ENCODE results near the gene DOCK11. TPM values are rescaled to one million over a fixed set of nuclear protein-coding genes. Genes with fewer than 3 reads are reported as not detected.

Gene DOCK11
- total RNA-seq, 3 donors from 2014 or later = 4.5 to 31.6 (median 8.4) TPM

- TF ChIP-seq CTCF (IDR thresholded peaks at IDR 0.05) = no peak
- intact Hi-C loops (cut with DNase I, micrococcal nuclease) = no loop called here
- H3K9me3 ChIP-seq = no peaks in the 10 kb centered on the region
- no peak overlapping the region for H3K4me3 ChIP-seq
- no peak for DNase-seq
- no peaks in the 10 kb centered on the region for H3K4me1 ChIP-seq (ENCODE audit: low read depth)
- no peak for ATAC-seq
- no peaks in the 10 kb centered on the region for H3K36me3 ChIP-seq (ENCODE audit: low read depth)
Observed at GRCh38 chrX:118564498-118564897, 68.9 kb downstream of the DOCK11 start.

DNA sequence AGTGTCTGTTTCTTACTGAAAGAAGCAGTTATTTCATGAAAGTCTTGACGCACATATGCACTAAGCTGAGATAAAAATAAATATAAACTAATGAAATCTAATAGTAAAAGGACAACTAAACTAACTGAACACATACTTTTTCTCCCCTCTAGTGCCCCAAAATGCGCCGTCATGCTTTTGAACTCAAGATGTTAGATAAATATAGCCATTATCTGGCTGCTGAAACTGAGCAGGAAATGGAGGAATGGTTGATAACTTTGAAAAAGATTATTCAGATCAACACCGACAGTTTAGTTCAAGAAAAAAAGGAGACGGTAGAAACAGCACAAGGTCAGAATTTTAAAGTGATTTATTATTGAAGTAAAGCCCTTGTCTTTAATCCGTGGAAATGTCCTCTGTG lies 70.2 kb downstream of the DOCK11 start:
- Histone ChIP-seq H3K9me3 (no peaks in the 10 kb centered on the region), H3K4me1 (ENCODE audit: low read depth) (no peaks in the 10 kb centered on the region), H3K4me3 (no peak overlapping the region), H3K36me3 (ENCODE audit: low read depth) (no peaks in the 10 kb centered on the region)
- intact Hi-C loops (cut with DNase I, micrococcal nuclease) = no loop called here
- no peak for ATAC-seq
- no peak for TF ChIP-seq CTCF (IDR thresholded peaks at IDR 0.05)
- no peak for DNase-seq

- Histone ChIP-seq H3K9me3 (no peaks in the 10 kb centered on the region), H3K4me1 (ENCODE audit: low read depth) (no peaks in the 10 kb centered on the region), H3K4me3 (no peak overlapping the region), H3K36me3 (ENCODE audit: low read depth) (no peaks in the 10 kb centered on the region)
- no peak for TF ChIP-seq CTCF (IDR thresholded peaks at IDR 0.05)
- no peak for ATAC-seq
- intact Hi-C loops (cut with DNase I, micrococcal nuclease) = no loop called here
- DNase-seq = no peak
Observed at GRCh38 chrX:118566359-118566758, 70.7 kb downstream of the DOCK11 start.

GRCh38 chrX:118569676-118570075 lies 74.1 kb downstream of the DOCK11 start:
- intact Hi-C loops (cut with DNase I, micrococcal nuclease) = no loop called here
- TF ChIP-seq CTCF (IDR thresholded peaks at IDR 0.05) = no peak
- H3K4me1 ChIP-seq (ENCODE audit: low read depth) = no peaks in the 10 kb centered on the region
- DNase-seq (no peak), ATAC-seq (no peak)
- no peaks in the 10 kb centered on the region for H3K36me3 ChIP-seq (ENCODE audit: low read depth)
- no peak overlapping the region for H3K4me3 ChIP-seq
- no peaks in the 10 kb centered on the region for H3K9me3 ChIP-seq

GRCh38 chrX:118570209-118570608 lies 74.6 kb downstream of the DOCK11 start:
- Histone ChIP-seq H3K4me1 (ENCODE audit: low read depth) (no peaks in the 10 kb centered on the region), H3K4me3 (no peak overlapping the region), H3K9me3 (no peaks in the 10 kb centered on the region), H3K36me3 (ENCODE audit: low read depth) (no peaks in the 10 kb centered on the region)
- no peak for DNase-seq
- no peak for TF ChIP-seq CTCF (IDR thresholded peaks at IDR 0.05)
- intact Hi-C loops (cut with DNase I, micrococcal nuclease) = no loop called here
- ATAC-seq = no peak

DNA sequence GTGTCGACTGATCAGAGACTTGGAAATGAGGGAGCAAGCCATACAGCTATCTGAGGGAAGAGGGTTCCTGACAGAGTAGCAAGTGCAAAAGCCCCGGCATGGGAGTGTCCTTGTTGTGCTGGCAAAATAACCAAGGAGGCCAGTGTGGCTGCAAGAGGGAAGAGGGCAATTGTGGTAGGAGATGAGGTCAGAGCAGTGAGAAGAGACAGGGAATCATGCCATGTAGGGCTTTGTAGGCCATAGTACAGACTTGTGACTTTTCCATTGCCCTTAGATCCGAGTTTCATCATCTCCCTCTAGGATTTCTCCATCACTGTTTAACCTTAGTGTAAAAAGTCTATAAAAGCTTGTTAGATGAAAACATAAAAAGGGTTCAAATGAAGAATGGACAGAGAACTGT lies 76.2 kb downstream of the DOCK11 start:
- H3K36me3 ChIP-seq (ENCODE audit: low read depth) = no peaks in the 10 kb centered on the region
- ATAC-seq (no peak), DNase-seq (no peak)
- intact Hi-C loops (cut with DNase I, micrococcal nuclease) = no loop called here
- no peak for TF ChIP-seq CTCF (IDR thresholded peaks at IDR 0.05)
- no peaks in the 10 kb centered on the region for H3K9me3 ChIP-seq
- no peaks in the 10 kb centered on the region for H3K4me1 ChIP-seq (ENCODE audit: low read depth)
- no peak overlapping the region for H3K4me3 ChIP-seq
